Measurements from ENCODE around the gene SNX30.
A peak's percentile ranks its signal among the peaks of the same experiment; 100 is the strongest.

Gene SNX30

DNA sequence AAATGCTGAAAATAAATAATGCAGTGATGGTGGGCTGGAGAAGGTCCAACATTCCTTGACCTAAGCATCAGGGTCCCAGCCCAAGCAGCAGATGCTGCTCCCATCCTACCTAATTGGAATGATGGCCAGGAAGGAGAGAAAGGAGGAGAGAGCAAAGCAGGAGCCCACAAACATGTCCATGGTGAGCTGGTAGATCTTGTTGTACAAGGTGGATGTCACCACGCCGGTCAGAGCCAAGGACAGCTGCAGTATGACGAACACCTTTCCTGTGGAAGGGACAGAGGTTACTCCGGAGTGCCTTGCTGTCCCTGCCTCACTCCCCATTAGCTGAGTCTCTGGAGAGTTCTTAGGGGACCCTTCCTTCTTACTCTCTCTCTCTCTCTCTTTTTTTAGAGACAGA, 135.8 kb downstream of the SNX30 start:
- Histone ChIP-seq H3K27me3 (ENCODE audit: control insufficient read depth in 1 of 2, insufficient read depth in 2 of 2, low read length in 2 of 2) (peaks cover 3 to 17% of the 10 kb centered on the region in 2 donors), H3K9me3 (ENCODE audit: control insufficient read depth in 2 of 2, low read length in 2 of 2) (no peaks in the 10 kb centered on the region), H3K27ac (ENCODE audit: low read length) (no peak overlapping the region), H3K9ac (ENCODE audit: low read length in 2 of 2) (no peak overlapping the region), H3K36me3 (ENCODE audit: control insufficient read depth in 2 of 2, insufficient read depth in 2 of 2, low read length in 2 of 2) (peaks cover 0 to under 1% of the 10 kb centered on the region in 2 donors), H3K4me1 (ENCODE audit: control insufficient read depth, insufficient read depth, low read length) (peaks cover 7% of the 10 kb centered on the region), H3K4me3 (ENCODE audit: low read length in 2 of 2) (no peak overlapping the region)

- Histone ChIP-seq H3K27ac (ENCODE audit: low read length) (no peak overlapping the region), H3K4me3 (ENCODE audit: low read length in 2 of 2) (no peak overlapping the region), H3K9me3 (ENCODE audit: control insufficient read depth in 2 of 2, low read length in 2 of 2) (no peaks in the 10 kb centered on the region), H3K9ac (ENCODE audit: low read length in 2 of 2) (no peak overlapping the region), H3K27me3 (ENCODE audit: control insufficient read depth in 1 of 2, insufficient read depth in 2 of 2, low read length in 2 of 2) (peaks cover 3 to 20% of the 10 kb centered on the region in 2 donors), H3K4me1 (ENCODE audit: control insufficient read depth, insufficient read depth, low read length) (peaks cover 7% of the 10 kb centered on the region), H3K36me3 (ENCODE audit: control insufficient read depth in 2 of 2, insufficient read depth in 2 of 2, low read length in 2 of 2) (no peaks in the 10 kb centered on the region)
Observed at GRCh38 chr9:112887381-112887780, 136.8 kb downstream of the SNX30 start.

GRCh38 chr9:112890106-112891081, 139.8 kb downstream of the SNX30 start, which contains the start of gene SLC46A2:
SLC46A2 (minus strand) TSS chr9:112890876; CDS start chr9:112890681, 195 bp downstream.
- no peak within 1 kb of the TSS for H3K9ac ChIP-seq (ENCODE audit: low read length in 2 of 2)
- no peaks in the 10 kb centered on the region for H3K9me3 ChIP-seq (ENCODE audit: control insufficient read depth in 2 of 2, low read length in 2 of 2)
- no peak within 1 kb of the TSS for H3K27ac ChIP-seq (ENCODE audit: low read length)
- no peaks in the 10 kb centered on the region for H3K36me3 ChIP-seq (ENCODE audit: control insufficient read depth in 2 of 2, insufficient read depth in 2 of 2, low read length in 2 of 2)
- peak within 1 kb of the TSS in 1 of 2 donors; percentile 54 for H3K4me3 ChIP-seq (ENCODE audit: low read length in 2 of 2)
- peaks cover 3 to 20% of the 10 kb centered on the region in 2 donors for H3K27me3 ChIP-seq (ENCODE audit: control insufficient read depth in 1 of 2, insufficient read depth in 2 of 2, low read length in 2 of 2)
- H3K4me1 ChIP-seq (ENCODE audit: control insufficient read depth, insufficient read depth, low read length) = peaks cover 7% of the 10 kb centered on the region

GRCh38 chr9:112891521-112891920, 141.0 kb downstream of the SNX30 start:
- Histone ChIP-seq H3K36me3 (ENCODE audit: control insufficient read depth in 2 of 2, insufficient read depth in 2 of 2, low read length in 2 of 2) (no peaks in the 10 kb centered on the region), H3K4me1 (ENCODE audit: control insufficient read depth, insufficient read depth, low read length) (peaks cover 7% of the 10 kb centered on the region), H3K27ac (ENCODE audit: low read length) (no peak overlapping the region), H3K9ac (ENCODE audit: low read length in 2 of 2) (no peak overlapping the region), H3K4me3 (ENCODE audit: low read length in 2 of 2) (no peak overlapping the region), H3K27me3 (ENCODE audit: control insufficient read depth in 1 of 2, insufficient read depth in 2 of 2, low read length in 2 of 2) (peaks cover 3 to 20% of the 10 kb centered on the region in 2 donors), H3K9me3 (ENCODE audit: control insufficient read depth in 2 of 2, low read length in 2 of 2) (no peaks in the 10 kb centered on the region)

GRCh38 chr9:112892981-112893380, 142.4 kb downstream of the SNX30 start:
- no peaks in the 10 kb centered on the region for H3K36me3 ChIP-seq (ENCODE audit: control insufficient read depth in 2 of 2, insufficient read depth in 2 of 2, low read length in 2 of 2)
- peaks cover 7% of the 10 kb centered on the region for H3K4me1 ChIP-seq (ENCODE audit: control insufficient read depth, insufficient read depth, low read length)
- no peak overlapping the region for H3K9ac ChIP-seq (ENCODE audit: low read length in 2 of 2)
- no peaks in the 10 kb centered on the region for H3K9me3 ChIP-seq (ENCODE audit: control insufficient read depth in 2 of 2, low read length in 2 of 2)
- no peak overlapping the region for H3K4me3 ChIP-seq (ENCODE audit: low read length in 2 of 2)
- H3K27me3 ChIP-seq (ENCODE audit: control insufficient read depth in 1 of 2, insufficient read depth in 2 of 2, low read length in 2 of 2) = peaks cover 3 to 18% of the 10 kb centered on the region in 2 donors
- no peak overlapping the region for H3K27ac ChIP-seq (ENCODE audit: low read length)

GRCh38 chr9:112894041-112894440, 143.5 kb downstream of the SNX30 start:
- Histone ChIP-seq H3K9ac (ENCODE audit: low read length in 2 of 2) (no peak overlapping the region), H3K9me3 (ENCODE audit: control insufficient read depth in 2 of 2, low read length in 2 of 2) (no peaks in the 10 kb centered on the region), H3K27me3 (ENCODE audit: control insufficient read depth in 1 of 2, insufficient read depth in 2 of 2, low read length in 2 of 2) (peaks cover 3 to 18% of the 10 kb centered on the region in 2 donors), H3K4me3 (ENCODE audit: low read length in 2 of 2) (no peak overlapping the region), H3K4me1 (ENCODE audit: control insufficient read depth, insufficient read depth, low read length) (peaks cover 7% of the 10 kb centered on the region), H3K27ac (ENCODE audit: low read length) (no peak overlapping the region), H3K36me3 (ENCODE audit: control insufficient read depth in 2 of 2, insufficient read depth in 2 of 2, low read length in 2 of 2) (no peaks in the 10 kb centered on the region)

- Histone ChIP-seq H3K36me3 (ENCODE audit: control insufficient read depth in 2 of 2, insufficient read depth in 2 of 2, low read length in 2 of 2) (no peaks in the 10 kb centered on the region), H3K9me3 (ENCODE audit: control insufficient read depth in 2 of 2, low read length in 2 of 2) (no peaks in the 10 kb centered on the region), H3K4me1 (ENCODE audit: control insufficient read depth, insufficient read depth, low read length) (peaks cover 7% of the 10 kb centered on the region), H3K4me3 (ENCODE audit: low read length in 2 of 2) (no peak overlapping the region), H3K9ac (ENCODE audit: low read length in 2 of 2) (no peak overlapping the region), H3K27ac (ENCODE audit: low read length) (no peak overlapping the region), H3K27me3 (ENCODE audit: control insufficient read depth in 1 of 2, insufficient read depth in 2 of 2, low read length in 2 of 2) (peaks cover 3 to 13% of the 10 kb centered on the region in 2 donors)
Observed at GRCh38 chr9:112894699-112895098, 144.1 kb downstream of the SNX30 start.

GRCh38 chr9:112896131-112896530, 145.6 kb downstream of the SNX30 start:
- Histone ChIP-seq H3K36me3 (ENCODE audit: control insufficient read depth in 2 of 2, insufficient read depth in 2 of 2, low read length in 2 of 2) (no peaks in the 10 kb centered on the region), H3K4me3 (ENCODE audit: low read length in 2 of 2) (no peak overlapping the region), H3K4me1 (ENCODE audit: control insufficient read depth, insufficient read depth, low read length) (no peaks in the 10 kb centered on the region), H3K9me3 (ENCODE audit: control insufficient read depth in 2 of 2, low read length in 2 of 2) (no peaks in the 10 kb centered on the region), H3K9ac (ENCODE audit: low read length in 2 of 2) (no peak overlapping the region), H3K27ac (ENCODE audit: low read length) (no peak overlapping the region), H3K27me3 (ENCODE audit: control insufficient read depth in 1 of 2, insufficient read depth in 2 of 2, low read length in 2 of 2) (peaks cover 0 to 4% of the 10 kb centered on the region in 2 donors)

GRCh38 chr9:112898872-112899311, 148.3 kb downstream of the SNX30 start:
- Histone ChIP-seq H3K4me3 (ENCODE audit: low read length in 2 of 2) (no peak overlapping the region), H3K9ac (ENCODE audit: low read length in 2 of 2) (no peak overlapping the region), H3K9me3 (ENCODE audit: control insufficient read depth in 2 of 2, low read length in 2 of 2) (peaks cover 0 to 5% of the 10 kb centered on the region in 2 donors), H3K27ac (ENCODE audit: low read length) (no peak overlapping the region), H3K27me3 (ENCODE audit: control insufficient read depth in 1 of 2, insufficient read depth in 2 of 2, low read length in 2 of 2) (no peaks in the 10 kb centered on the region), H3K4me1 (ENCODE audit: control insufficient read depth, insufficient read depth, low read length) (no peaks in the 10 kb centered on the region), H3K36me3 (ENCODE audit: control insufficient read depth in 2 of 2, insufficient read depth in 2 of 2, low read length in 2 of 2) (no peaks in the 10 kb centered on the region)

DNA sequence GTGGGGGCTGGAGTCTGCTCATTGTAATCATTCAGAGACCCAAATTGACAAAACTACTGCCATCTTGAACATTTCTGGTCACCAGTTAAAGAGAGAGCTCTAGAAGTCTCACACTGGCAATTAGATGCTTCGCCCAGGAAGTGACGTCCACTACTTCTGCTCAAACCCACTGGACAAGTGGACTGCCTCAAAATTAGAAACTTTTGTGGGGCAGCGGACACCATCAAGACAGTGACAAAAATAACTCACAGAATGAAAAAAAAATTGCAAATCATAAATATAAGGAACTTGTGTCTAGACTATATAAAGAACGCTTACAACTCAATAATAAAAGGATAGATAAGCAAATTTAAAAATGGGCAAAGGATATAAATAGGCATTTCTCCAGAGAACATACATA, 149.9 kb downstream of the SNX30 start:
- Histone ChIP-seq H3K4me3 (ENCODE audit: low read length in 2 of 2) (no peak overlapping the region), H3K27me3 (ENCODE audit: control insufficient read depth in 1 of 2, insufficient read depth in 2 of 2, low read length in 2 of 2) (no peaks in the 10 kb centered on the region), H3K9me3 (ENCODE audit: control insufficient read depth in 2 of 2, low read length in 2 of 2) (peaks cover 0 to 5% of the 10 kb centered on the region in 2 donors), H3K4me1 (ENCODE audit: control insufficient read depth, insufficient read depth, low read length) (no peaks in the 10 kb centered on the region), H3K9ac (ENCODE audit: low read length in 2 of 2) (no peak overlapping the region), H3K36me3 (ENCODE audit: control insufficient read depth in 2 of 2, insufficient read depth in 2 of 2, low read length in 2 of 2) (no peaks in the 10 kb centered on the region), H3K27ac (ENCODE audit: low read length) (no peak overlapping the region)

DNA sequence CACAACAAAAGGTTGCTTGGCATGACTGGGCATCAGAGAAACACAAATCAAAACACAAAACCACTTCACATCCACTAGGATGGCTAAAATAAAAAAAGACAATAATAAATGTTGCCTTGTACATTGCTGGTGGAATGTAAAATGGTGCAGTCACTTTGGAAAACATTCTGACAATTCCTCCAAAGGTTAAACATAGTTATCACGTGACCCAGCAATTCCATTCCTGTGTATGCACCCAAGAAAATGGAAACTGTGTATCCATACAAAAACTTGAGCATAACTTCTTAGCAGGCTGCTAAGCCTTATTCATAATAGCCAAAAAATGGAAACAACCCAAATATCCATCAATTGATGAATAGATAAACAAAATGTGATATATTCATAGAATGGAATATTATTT, 150.3 kb downstream of the SNX30 start:
- H3K9me3 ChIP-seq (ENCODE audit: control insufficient read depth in 2 of 2, low read length in 2 of 2) = peaks cover 0 to 5% of the 10 kb centered on the region in 2 donors
- no peaks in the 10 kb centered on the region for H3K36me3 ChIP-seq (ENCODE audit: control insufficient read depth in 2 of 2, insufficient read depth in 2 of 2, low read length in 2 of 2)
- no peaks in the 10 kb centered on the region for H3K4me1 ChIP-seq (ENCODE audit: control insufficient read depth, insufficient read depth, low read length)
- no peak overlapping the region for H3K27ac ChIP-seq (ENCODE audit: low read length)
- H3K27me3 ChIP-seq (ENCODE audit: control insufficient read depth in 1 of 2, insufficient read depth in 2 of 2, low read length in 2 of 2) = no peaks in the 10 kb centered on the region
- H3K9ac ChIP-seq (ENCODE audit: low read length in 2 of 2) = no peak overlapping the region
- H3K4me3 ChIP-seq (ENCODE audit: low read length in 2 of 2) = no peak overlapping the region
